Fibroblast of pulmonary artery (primary cell): ENCODE results near the gene STEAP1B.

Source experiments
- DNase-seq: peaks from one replicate; pipeline ENCODE4 v3.0.0-alpha.2; 2010; ENCODE audit warnings: low read depth
- H3K4me3 ChIP-seq: replicated peaks from 2 replicates; pipeline ENCODE4 v1.5.1; 2011; ENCODE audit warnings: low read depth, mild to moderate bottlenecking, control low read depth, low read length, moderate library complexity
- TF ChIP-seq, protein P1 (sequence below): IDR thresholded peaks from 2 replicates; pipeline ENCODE4 v1.5.1; 2011; ENCODE audit warnings: mild to moderate bottlenecking, control low read depth, low read length, inconsistent platforms; ENCODE audit errors: missing control alignments

Gene STEAP1B

DNA sequence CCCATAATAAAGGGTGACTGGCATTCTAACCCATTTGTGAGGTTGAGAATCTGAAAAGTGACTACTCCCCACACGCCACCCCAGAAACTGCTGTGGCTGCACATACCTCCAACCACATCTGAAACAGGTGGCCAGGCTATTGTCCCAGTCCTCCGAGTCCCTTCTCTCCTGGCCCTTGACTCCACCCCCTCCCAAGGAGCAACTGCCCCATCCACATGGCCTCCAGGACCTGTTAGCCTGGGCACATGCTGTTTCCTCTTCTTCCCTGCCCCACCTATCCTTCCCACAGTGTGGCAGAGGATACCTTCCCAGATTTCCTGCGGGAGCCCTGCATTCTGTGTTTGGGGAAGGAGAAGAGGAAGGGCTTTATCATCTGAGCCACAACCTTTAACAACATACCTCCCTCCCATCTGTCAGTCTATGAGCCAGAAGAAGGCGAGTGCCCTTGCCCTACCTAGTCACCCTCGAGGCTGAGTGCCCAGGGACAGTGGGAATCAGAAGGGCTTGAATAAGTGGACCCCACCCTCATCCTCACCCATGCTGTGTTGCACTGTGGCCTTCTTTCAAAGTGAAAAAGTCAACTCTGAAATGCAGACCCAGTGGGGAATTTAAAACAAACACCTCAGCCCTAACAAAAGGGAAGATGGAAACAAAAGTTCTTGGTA lies 11.9 kb downstream of the STEAP1B start:
- no peak for DNase-seq
- TF ChIP-seq, protein P1, sequence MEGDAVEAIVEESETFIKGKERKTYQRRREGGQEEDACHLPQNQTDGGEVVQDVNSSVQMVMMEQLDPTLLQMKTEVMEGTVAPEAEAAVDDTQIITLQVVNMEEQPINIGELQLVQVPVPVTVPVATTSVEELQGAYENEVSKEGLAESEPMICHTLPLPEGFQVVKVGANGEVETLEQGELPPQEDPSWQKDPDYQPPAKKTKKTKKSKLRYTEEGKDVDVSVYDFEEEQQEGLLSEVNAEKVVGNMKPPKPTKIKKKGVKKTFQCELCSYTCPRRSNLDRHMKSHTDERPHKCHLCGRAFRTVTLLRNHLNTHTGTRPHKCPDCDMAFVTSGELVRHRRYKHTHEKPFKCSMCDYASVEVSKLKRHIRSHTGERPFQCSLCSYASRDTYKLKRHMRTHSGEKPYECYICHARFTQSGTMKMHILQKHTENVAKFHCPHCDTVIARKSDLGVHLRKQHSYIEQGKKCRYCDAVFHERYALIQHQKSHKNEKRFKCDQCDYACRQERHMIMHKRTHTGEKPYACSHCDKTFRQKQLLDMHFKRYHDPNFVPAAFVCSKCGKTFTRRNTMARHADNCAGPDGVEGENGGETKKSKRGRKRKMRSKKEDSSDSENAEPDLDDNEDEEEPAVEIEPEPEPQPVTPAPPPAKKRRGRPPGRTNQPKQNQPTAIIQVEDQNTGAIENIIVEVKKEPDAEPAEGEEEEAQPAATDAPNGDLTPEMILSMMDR: no peak

DNA sequence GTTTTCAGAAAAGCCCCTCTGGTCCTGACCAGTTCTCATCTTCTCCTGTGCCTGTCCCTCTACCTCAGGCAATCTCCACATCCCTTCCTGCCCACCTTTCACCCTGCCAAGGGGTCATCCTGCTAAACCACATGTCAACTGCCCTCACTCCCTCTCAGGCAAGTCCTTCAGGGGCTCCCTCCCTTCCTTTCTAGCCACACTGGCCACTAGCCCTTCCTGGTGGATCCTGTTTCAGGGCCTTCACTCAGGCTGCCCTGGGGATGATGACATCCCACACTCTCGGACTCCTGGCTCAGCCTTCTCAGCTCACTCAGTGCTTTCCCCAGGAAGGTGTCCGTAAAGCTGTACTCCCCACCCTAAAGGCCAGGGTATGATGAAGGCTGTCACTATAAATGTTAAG lies 13.4 kb downstream of the STEAP1B start:
- DNase-seq: no peak
- H3K4me3 ChIP-seq: no peak overlapping the region
- TF ChIP-seq, protein P1: no peak

More for the DNA sequence above, 11.9 kb downstream of the STEAP1B start:
- H3K4me3 ChIP-seq: no peak overlapping the region

DNA sequence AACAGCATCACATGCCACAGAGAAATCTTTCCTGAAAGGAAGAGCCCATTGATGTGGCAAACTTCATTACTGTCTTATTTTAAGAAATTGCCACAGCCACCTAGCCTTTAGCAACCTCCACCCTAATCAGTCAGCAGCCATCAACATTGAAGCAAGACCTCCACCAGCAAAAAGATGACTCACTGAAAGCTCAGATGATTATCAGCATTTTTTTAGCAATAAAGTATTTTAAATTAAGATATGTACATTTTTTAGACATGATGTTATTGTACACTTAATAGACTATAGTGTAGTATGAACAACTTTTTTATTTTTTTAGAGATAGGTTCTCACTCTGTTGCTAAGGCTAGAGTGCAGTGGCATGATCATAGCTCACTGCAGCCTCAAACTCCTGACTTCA lies 14.8 kb downstream of the STEAP1B start:
- TF ChIP-seq, protein P1: no peak
- DNase-seq: no peak
- H3K4me3 ChIP-seq: no peak overlapping the region

DNA sequence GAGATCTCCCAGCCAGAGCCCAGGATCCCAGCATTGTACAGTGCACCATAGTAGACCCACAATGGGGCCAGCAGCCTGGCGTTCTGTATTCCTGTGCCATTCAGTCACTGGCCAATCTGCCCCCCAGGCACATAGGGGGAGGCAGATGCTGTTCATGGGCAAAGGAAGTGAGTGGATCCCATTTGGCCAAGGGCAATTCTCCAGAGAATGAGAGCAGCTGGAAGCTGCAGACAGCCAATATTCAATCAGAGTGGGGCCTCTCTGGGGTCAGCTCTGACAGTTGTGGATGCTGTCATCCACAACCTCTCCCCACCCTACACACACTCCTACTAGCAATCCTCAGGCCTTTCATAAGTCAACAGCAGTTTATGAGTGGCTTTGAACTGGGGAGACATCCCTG lies 17.5 kb downstream of the STEAP1B start:
- TF ChIP-seq, protein P1: no peak
- no peak for DNase-seq
- H3K4me3 ChIP-seq: no peak overlapping the region

DNA sequence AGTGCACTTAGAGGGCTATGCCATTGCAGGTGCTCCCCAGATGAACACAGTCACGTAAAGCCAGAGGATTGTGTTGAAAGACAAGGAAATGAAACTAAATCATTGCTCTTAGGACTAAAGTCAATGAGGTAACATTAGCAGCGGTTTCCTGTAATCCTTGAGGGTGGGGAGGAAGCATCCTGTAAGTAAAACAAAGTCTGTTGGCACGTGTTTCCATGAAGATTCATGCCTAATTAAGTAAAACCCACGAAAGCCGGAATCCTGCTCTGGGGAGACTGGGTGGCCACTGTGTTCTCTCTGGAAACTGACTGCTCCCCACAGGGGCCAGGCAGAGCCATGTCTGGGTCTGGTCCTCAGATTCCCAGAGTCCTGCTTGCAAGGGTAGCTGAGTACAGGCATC lies 18.3 kb downstream of the STEAP1B start:
- DNase-seq: no peak
- TF ChIP-seq, protein P1: no peak
- H3K4me3 ChIP-seq: no peak overlapping the region

DNA sequence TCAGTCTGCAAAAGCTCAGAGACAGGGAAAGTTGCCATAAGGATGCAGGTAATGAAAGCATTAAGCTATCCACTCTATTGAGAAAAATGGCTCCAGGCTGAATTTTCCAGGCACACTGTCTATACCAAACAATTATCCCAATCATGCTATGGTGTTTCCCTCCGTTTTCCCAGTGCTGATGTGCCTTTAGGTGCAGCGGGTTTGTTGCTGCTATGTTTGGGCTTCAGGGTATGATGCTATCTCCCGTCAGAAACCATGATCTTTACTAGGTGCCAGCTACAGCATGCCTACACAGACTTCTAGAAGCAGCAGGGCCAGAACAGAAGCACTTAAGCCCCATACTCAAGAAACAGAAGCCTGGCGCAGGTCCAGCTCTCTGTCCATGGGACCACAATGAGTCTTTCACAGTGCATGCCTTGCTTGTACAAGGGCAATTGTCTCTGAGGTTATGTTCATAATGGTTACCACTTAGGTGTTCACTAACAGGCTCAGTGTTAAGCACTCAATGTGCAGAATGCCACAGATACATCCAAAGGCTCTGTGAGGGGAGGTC lies 19.4 kb downstream of the STEAP1B start:
- H3K4me3 ChIP-seq: no peak overlapping the region
- TF ChIP-seq, protein P1: no peak
- no peak for DNase-seq
